ENCODE data around the gene MLH3. TPM values are rescaled to one million over a fixed set of nuclear protein-coding genes. Genes with fewer than 3 reads are reported as not detected.

Gene MLH3
- total RNA-seq, 1 experiment from 2014 or later: 9.3 TPM

- no peaks in the 10 kb centered on the region for H3K27me3 ChIP-seq
- no peak for DNase-seq
- no peaks in the 10 kb centered on the region for H3K9me3 ChIP-seq (replicated peaks)
- H3K4me3 ChIP-seq: no peak overlapping the region
- no peak overlapping the region for H3K27ac ChIP-seq
- no peaks in the 10 kb centered on the region; the same call in 1 of the 2 replicates for H3K36me3 ChIP-seq
- peaks cover 6% of the 10 kb centered on the region for H3K4me1 ChIP-seq
Measured at GRCh38 chr14:75030147-75030546, 21.1 kb downstream of the MLH3 start.

- no peak for DNase-seq
- H3K36me3 ChIP-seq: peaks cover 3% of the 10 kb centered on the region; the same call in 1 of the 2 replicates
- H3K27ac ChIP-seq: no peak overlapping the region
Measured at GRCh38 chr14:75025876-75026275, 25.4 kb downstream of the MLH3 start.

DNA sequence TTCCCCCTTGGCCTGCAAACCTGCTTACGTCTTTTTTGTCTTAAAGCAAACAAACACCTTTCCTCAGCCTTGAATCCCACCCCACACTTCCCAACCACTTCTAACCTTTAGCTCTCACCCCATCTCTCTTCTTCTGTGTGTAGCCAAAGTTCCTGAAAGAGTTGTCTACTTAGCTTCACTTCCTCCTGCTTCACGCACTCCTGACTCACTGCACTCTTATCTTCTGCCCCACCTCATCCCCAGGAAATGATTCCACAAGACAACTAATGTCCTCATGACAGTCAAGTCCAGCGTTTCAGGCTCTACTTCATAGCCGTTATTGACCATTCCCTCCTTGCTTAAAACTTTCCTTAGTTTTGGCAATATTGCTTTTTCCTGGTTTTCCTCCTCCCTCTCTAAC lies 26.2 kb downstream of the MLH3 start:
- no peak overlapping the region for H3K4me3 ChIP-seq
- H3K27me3 ChIP-seq: no peaks in the 10 kb centered on the region
- H3K9me3 ChIP-seq (replicated peaks): no peaks in the 10 kb centered on the region
- no peaks in the 10 kb centered on the region for H3K4me1 ChIP-seq
- no peak overlapping the region for H3K27ac ChIP-seq
- H3K36me3 ChIP-seq: peaks cover 3% of the 10 kb centered on the region; the same call in 1 of the 2 replicates
- no peak for DNase-seq

More at GRCh38 chr14:75025876-75026275, 25.4 kb downstream of the MLH3 start:
- Histone ChIP-seq H3K9me3 (replicated peaks) (no peaks in the 10 kb centered on the region), H3K4me1 (no peaks in the 10 kb centered on the region), H3K27me3 (no peaks in the 10 kb centered on the region), H3K4me3 (no peak overlapping the region)

DNA sequence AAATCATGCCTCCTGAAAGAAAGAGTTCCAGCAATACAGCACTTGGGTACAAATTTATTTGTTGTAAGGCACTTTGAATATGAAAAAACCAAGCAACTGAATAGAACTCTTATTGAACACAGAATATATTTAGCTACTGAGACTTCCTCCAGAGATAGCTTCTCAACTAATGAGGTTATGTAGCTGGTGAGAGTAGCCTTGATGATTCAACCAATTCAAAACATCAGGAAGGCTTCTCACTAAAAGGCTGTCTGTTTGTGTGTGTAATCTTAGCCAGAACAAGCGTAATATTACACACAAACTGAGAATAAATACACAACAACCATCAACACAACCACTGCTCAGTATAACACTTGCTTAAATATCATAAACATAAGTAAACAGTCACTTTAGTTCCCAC lies 28.2 kb downstream of the MLH3 start:
- Histone ChIP-seq H3K27me3 (no peaks in the 10 kb centered on the region), H3K27ac (no peak overlapping the region), H3K4me1 (no peaks in the 10 kb centered on the region), H3K4me3 (no peak overlapping the region), H3K36me3 (peaks cover 3% of the 10 kb centered on the region; the same call in 1 of the 2 replicates), H3K9me3 (replicated peaks) (no peaks in the 10 kb centered on the region)
- DNase-seq: no peak

GRCh38 chr14:75022655-75023054 lies 28.6 kb downstream of the MLH3 start:
- Histone ChIP-seq H3K36me3 (peaks cover 3% of the 10 kb centered on the region; the same call in 1 of the 2 replicates), H3K27me3 (no peaks in the 10 kb centered on the region), H3K4me3 (no peak overlapping the region), H3K4me1 (no peaks in the 10 kb centered on the region), H3K9me3 (replicated peaks) (no peaks in the 10 kb centered on the region), H3K27ac (no peak overlapping the region)
- DNase-seq: peak; percentile 45 to 60

DNA sequence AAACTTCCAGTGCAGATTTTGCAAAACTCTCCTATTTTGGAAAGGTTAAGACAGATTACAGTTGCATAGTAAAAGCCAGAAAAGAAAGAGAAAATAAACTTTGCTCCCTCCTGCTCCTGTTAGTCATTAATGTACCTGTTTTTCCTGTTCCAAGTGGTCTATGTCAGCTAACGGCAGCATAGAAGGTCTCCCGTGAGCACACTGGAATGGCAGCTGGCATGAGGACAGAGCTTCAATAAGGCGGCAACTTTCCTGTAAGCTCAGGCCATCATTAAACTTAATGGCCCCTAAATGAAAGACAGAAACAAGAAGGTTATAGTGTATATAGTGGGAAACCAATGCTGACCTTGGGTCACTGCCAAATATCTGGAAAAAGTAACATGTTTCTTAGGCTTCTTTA lies 32.6 kb downstream of the MLH3 start:
- no peaks in the 10 kb centered on the region for H3K9me3 ChIP-seq (replicated peaks)
- H3K36me3 ChIP-seq: peaks cover 3% of the 10 kb centered on the region; the same call in 1 of the 2 replicates
- H3K27me3 ChIP-seq: no peaks in the 10 kb centered on the region
- H3K4me1 ChIP-seq: no peaks in the 10 kb centered on the region
- H3K27ac ChIP-seq: no peak overlapping the region
- no peak overlapping the region for H3K4me3 ChIP-seq
- peak in 1 of 2 experiments; percentile 17 for DNase-seq

DNA sequence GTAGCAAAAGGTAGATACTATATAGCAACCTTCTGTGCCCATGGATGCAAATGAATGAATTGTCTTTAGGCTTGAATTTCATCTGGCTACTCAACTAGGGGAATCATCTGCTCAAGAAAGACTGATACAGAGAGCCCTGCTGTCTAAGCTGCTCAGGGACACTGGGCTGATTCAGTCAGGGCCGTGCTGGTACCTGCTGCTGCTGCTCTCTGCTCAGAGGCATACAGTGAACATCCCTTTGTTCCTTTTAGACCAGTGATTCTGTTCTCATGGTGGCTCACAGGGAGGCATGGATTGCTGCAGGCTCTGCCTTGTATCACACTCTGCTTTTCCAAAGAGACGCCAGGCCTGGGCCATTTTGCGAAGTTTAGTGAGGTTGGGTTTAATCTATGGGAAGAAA lies 34.5 kb downstream of the MLH3 start:
- no peaks in the 10 kb centered on the region for H3K27me3 ChIP-seq
- H3K27ac ChIP-seq: no peak overlapping the region
- no peaks in the 10 kb centered on the region; the same call in 1 of the 2 replicates for H3K4me1 ChIP-seq
- no peak overlapping the region for H3K4me3 ChIP-seq
- H3K9me3 ChIP-seq (replicated peaks): no peaks in the 10 kb centered on the region
- H3K36me3 ChIP-seq: no peaks in the 10 kb centered on the region
- DNase-seq: no peak

DNA sequence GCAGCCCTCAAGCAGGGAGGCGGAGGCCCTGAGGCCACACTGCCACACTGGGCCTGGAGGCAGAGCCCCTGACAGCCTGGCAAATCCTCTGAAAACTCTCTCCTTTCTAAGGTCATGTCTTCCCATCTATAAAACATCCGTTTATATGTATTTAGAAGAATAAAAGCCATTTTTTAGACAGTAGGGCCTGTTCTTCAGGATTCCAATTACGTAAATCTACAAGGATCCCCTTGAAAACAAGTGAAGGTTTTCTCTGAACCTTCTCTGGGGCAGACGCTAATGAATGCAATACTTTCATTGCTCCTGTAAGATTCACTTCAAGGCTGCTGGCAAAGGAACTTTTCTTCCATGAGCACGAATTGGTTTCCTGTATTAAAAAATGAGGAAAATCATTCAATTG lies 35.8 kb downstream of the MLH3 start:
- Histone ChIP-seq H3K4me3 (no peak overlapping the region), H3K9me3 (replicated peaks) (no peaks in the 10 kb centered on the region), H3K27ac (no peak overlapping the region), H3K36me3 (peaks cover under 1% of the 10 kb centered on the region; the same call in 1 of the 2 replicates), H3K4me1 (peaks cover 7% of the 10 kb centered on the region; the same call in 1 of the 2 replicates), H3K27me3 (no peaks in the 10 kb centered on the region)
- no peak for DNase-seq

GRCh38 chr14:75013290-75013689 lies 38.0 kb downstream of the MLH3 start:
- Histone ChIP-seq H3K36me3 (peaks cover 20% of the 10 kb centered on the region), H3K9me3 (replicated peaks) (no peaks in the 10 kb centered on the region), H3K27ac (no peak overlapping the region), H3K27me3 (no peaks in the 10 kb centered on the region), H3K4me1 (peaks cover 7% of the 10 kb centered on the region; the same call in 1 of the 2 replicates), H3K4me3 (no peak overlapping the region)
- no peak for DNase-seq

DNA sequence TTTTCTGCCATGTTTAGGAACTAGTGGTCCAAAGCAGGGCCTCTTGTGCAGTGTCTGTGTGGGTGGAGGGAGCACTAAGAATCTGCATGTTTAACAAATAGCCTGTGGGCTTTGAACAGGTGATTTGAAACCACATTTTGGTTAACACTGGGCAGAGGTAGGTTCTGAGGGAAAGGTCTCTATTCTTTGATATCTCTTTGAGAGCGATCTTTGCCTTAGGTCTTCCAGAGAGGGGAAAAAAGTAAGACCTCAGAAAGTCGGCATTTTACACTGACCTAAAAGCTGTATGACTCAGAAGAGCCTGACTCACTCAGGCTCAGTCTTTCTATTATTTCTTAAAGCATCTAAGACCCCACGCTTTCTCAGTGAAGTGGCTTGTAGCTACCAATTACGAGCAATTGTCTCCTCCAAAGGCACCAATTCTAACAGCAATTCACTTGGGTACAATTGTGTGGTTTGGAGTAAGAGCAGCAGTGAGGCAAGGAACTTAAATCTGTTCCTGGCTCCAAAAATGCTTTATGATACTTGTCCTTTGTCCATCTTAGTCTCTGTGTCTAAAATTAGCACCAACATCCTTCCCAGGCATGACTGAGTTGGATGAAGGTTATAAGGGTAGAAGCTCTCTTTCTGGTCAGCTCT lies 39.8 kb downstream of the MLH3 start:
- Histone ChIP-seq H3K4me3 (no peak overlapping the region), H3K9me3 (replicated peaks) (no peaks in the 10 kb centered on the region), H3K4me1 (peaks cover 7% of the 10 kb centered on the region; the same call in 1 of the 2 replicates), H3K27ac (no peak overlapping the region), H3K36me3 (peaks cover 36% of the 10 kb centered on the region), H3K27me3 (no peaks in the 10 kb centered on the region)
- DNase-seq: no peak

GRCh38 chr14:75010472-75011093 lies 40.7 kb downstream of the MLH3 start:
- no peak for DNase-seq

DNA sequence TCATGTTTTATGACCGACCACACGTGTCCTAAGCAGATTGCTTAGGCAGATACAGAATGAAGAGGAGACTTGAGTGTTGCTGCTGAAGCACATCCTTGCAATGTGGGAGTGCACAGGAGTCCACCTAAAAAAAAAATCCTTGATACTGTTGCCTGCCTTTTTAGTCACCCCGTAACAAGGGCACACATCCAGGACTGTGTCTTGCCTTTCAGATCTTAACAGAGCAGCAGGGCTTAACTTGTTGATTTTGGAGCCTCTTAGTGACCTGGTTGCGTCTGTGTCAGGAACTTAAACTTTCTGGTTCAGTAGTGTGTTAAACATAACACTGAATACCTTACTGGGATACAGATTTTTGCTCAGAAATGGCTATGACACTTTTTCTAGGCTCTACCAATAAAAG lies 42.1 kb downstream of the MLH3 start:
- H3K36me3 ChIP-seq: peaks cover 48% of the 10 kb centered on the region
- peaks cover 10% of the 10 kb centered on the region for H3K4me1 ChIP-seq
- no peak for DNase-seq

More at GRCh38 chr14:75010472-75011093, 40.7 kb downstream of the MLH3 start:
- Histone ChIP-seq H3K4me3 (no peak overlapping the region), H3K27me3 (no peaks in the 10 kb centered on the region), H3K27ac (no peak overlapping the region), H3K4me1 (peaks cover 7% of the 10 kb centered on the region; the same call in 1 of the 2 replicates), H3K9me3 (replicated peaks) (no peaks in the 10 kb centered on the region), H3K36me3 (peaks cover 43% of the 10 kb centered on the region)

GRCh38 chr14:75005357-75005756 lies 45.9 kb downstream of the MLH3 start:
- no peak for DNase-seq
- H3K9me3 ChIP-seq (replicated peaks): 0 out of 2 replicates have a peak, but pooled peaks cover 5% of the 10 kb centered on the region
- peaks cover 46% of the 10 kb centered on the region for H3K36me3 ChIP-seq
- no peak overlapping the region for H3K4me3 ChIP-seq
- no peaks in the 10 kb centered on the region for H3K27me3 ChIP-seq
- H3K27ac ChIP-seq: no peak overlapping the region
- peaks cover 11% of the 10 kb centered on the region for H3K4me1 ChIP-seq

More for the DNA sequence above, 42.1 kb downstream of the MLH3 start:
- Histone ChIP-seq H3K4me3 (no peak overlapping the region), H3K9me3 (replicated peaks) (no peaks in the 10 kb centered on the region), H3K27me3 (no peaks in the 10 kb centered on the region), H3K27ac (no peak overlapping the region)

- H3K27ac ChIP-seq: peak overlapping the region; percentile 34
- peaks cover 11% of the 10 kb centered on the region for H3K4me1 ChIP-seq
- no peak for DNase-seq
- H3K27me3 ChIP-seq: no peaks in the 10 kb centered on the region
- H3K4me3 ChIP-seq: peak overlapping the region; percentile 68
- H3K9me3 ChIP-seq (replicated peaks): 0 out of 2 replicates have a peak, but pooled peaks cover 5% of the 10 kb centered on the region
- H3K36me3 ChIP-seq: peaks cover 29% of the 10 kb centered on the region
Measured at GRCh38 chr14:75003250-75004027, 47.8 kb downstream of the MLH3 start.
